GM19455 (cell line): ENCODE data around the gene SAMSN1.

Experiments used
- ATAC-seq: cut with Tn5 transposase; IDR thresholded peaks from one replicate; pipeline ENCODE4 v1.9.1; 2021; ENCODE audit not compliant: unreplicated experiment

SAMSN1 gene

GRCh38 chr21:14545906-14546480 lies at the start of gene SAMSN1:
TSS of gene SAMSN1 (minus strand) at chr21:14546315. CDS start at chr21:14546261, 54 bp downstream.
- peak; percentile 93 for ATAC-seq

GRCh38 chr21:14595449-14595848 lies 49.3 kb upstream of the SAMSN1 start:
- ATAC-seq = no peak

GRCh38 chr21:14594967-14595366 lies 48.9 kb upstream of the SAMSN1 start:
- no peak for ATAC-seq

DNA sequence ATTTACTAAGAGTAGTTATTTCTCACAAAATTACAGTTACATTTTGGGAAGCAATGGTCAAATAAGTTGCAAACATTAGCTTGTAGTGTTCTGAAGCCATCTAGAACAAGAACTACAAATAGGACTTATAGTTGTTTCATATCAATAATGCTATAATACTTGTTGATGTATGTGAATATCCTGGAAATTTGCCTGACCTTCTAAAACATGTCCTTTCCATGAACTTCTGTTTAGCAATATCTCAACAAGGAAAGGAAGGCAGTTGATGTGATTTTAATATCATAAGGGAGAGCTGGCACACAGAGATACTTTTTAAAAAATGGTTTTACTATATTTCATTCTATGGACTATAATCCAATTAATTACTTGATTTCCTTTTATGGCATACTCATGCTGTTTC lies 47.1 kb upstream of the SAMSN1 start:
- no peak for ATAC-seq

DNA sequence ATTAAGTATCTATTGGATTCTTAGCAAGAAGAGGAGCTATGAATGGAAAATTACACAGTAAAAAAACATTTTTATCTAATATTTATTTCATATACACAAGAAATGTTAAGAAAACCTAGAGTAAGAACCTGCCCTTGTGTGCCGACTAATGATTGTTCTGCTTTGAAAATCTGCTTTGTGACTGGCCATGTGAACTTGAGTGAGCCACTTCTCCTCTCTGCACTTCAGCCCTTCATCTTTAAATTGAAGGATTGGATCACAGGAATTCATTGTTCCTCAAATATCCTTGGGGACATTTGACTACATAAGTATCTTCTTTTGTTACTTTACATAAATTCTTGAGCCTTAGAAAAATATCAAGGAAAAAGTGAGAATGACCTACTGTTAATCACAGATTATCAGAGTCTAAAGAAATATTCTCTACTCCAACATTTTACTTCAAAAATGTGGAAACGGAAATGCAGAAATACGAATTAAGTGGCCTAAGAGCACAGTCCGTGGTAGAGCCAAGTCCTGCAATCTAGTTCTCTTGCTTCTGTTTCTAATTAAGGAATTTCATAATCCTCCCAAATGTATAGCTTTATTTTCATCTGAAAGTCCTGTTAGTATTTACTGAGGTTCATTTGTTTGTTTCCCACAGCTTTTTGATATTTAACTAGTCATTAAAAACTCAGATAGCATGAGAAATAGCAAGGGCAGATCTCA lies 46.3 kb upstream of the SAMSN1 start:
- ATAC-seq = no peak

DNA sequence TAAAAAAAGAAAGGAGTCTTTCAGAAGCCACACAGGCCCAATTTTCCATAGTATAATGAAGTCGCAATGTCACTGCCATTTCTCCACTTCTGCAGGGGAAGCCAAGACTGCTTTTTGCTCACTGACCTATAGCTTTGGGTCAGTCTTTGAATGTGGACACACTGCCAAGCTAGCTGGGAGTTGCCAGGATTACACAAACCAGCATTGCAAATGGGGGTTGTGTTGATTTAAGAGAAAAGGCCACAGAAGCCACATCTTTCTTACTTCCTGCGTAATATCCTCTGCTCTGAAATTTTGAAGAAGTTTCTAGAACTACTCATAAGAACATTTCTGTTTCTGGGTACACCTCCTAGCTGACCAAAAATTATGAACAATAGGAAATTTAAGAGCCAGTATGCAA lies 45.8 kb upstream of the SAMSN1 start:
- no peak for ATAC-seq

GRCh38 chr21:14591377-14591776 lies 45.3 kb upstream of the SAMSN1 start:
- ATAC-seq = no peak

DNA sequence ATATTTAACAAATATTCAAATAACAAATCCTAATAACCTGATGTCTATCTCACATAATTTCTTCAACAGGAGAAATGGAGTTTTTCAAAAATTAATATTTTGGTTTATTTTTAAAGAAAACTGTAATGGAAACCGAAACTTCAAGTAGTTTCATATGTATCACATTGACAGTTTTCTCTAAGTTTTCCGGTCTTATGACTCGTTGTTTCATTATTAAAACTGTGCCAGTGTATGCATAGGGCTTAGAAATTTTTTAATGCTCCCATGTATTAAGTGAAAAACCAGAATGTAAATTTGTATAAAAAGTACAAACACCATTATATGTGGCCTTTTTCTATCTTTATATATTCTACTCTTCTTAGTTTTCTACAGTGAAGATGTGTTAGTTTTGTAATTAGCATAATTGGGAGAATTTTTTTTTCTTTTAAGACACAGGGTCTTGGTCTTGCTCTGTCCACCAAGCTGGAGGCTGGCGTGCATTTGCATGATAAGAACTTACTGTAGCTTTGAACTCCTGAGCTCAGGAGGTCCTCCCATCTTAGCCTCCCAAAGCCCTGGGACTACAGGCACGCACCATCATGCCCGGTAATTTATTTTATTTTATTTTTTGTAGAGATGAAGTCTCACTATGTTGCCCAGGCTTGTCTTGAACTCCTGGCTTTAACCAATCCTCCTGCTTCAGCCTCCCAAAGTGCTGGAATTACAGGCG lies 43.9 kb upstream of the SAMSN1 start:
- peak; percentile 83 for ATAC-seq

DNA sequence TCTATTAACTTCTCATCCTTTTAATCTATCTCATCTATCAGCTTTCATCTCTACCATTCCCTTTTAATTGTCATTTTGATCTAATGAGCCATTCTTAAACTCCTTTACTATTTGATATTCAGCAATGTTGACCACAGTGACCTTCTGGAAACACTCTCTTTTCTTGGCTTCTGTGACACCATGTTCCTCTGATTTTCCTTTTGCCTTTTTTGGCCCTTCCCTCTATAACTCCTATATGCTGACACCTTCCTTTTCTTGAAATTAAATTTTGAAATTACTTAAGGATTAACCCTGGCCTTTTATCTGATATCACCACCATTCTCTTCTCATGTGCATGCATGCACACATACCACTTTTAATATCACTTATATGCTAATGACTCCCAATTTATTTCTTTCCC lies 41.2 kb upstream of the SAMSN1 start:
- ATAC-seq = no peak

DNA sequence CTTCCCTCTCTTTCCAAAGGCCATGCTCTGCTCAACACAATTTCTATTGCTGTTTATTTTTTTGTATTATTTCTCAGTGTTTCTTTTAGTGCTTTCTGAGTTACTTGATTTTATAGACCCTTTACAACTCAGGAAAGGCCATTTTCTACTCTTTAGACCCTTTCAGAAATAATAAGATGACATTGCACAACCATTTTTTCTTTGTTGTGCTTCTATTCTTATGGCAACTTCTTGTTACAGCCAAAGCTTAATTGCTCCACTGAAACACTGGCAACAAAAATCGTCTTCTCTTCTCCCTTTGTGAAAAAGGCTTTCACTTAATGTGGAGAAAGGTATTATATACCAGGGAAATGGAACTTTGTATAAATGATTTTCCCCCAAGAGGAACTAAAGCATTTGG lies 39.0 kb upstream of the SAMSN1 start:
- no peak for ATAC-seq

DNA sequence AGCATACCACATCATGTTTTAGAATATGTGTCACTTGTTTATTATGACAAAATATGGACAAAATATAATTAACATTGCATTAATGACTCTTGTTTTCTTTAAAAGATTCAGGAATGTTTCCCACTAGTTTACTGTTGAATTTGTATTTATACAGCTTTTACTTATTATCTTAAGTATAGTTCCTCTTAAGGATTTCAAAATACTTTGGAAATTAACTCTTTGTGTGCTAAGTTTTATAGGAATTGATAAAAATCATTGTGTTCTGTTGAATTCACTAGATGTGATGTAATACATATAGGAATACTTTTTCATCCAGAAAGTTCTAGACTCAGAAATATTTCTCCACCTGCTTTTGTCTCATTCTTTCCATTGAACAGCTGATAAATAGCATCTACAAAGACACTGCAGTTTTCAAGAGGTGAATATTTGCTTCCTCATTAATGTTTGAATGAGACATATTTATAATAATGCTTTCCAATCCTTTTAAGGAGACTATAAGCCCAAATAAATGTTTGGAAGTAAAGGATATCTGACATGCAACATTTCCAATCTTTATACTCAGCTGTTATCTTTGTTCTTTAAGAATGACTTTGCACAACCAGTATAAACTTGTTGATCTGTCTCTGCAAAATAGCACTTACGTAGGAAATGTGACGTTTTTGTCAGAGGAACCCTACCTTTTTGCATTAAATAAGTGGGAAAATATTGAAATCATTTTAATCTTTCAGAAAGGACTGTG lies 38.4 kb upstream of the SAMSN1 start:
- ATAC-seq = no peak

GRCh38 chr21:14583629-14584255 lies 37.6 kb upstream of the SAMSN1 start:
- no peak for ATAC-seq

DNA sequence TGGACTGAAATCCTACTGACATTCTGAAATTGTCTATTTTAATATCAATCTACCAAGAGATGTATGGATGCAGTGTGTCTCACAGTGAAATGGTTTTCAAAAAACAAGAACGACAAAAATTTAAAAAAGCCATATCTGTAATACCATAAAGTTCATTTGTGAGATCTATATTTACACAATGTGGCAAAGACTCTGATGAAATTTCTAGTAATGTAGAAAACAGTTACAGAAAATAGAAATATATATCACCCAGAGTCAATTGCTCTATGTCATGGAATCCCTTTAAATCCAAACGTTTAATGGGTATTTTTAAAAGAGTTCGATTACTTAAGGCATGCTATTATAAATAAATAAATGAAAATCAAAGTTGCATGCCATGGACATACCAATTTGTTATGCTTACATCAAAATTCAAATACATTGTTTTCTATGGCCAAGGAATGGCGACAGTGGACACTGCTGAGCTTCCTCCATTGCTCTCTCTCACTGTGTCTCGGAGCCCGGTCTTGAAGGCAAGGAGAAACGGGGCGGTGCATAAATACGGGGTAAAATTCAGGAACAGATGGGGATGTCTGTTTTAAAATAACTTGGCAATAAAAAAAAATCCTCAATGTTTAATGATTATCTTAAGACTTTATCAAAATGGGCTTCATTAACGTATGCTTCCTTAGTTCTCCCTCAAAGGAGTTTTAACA lies 37.0 kb upstream of the SAMSN1 start:
- ATAC-seq = no peak

DNA sequence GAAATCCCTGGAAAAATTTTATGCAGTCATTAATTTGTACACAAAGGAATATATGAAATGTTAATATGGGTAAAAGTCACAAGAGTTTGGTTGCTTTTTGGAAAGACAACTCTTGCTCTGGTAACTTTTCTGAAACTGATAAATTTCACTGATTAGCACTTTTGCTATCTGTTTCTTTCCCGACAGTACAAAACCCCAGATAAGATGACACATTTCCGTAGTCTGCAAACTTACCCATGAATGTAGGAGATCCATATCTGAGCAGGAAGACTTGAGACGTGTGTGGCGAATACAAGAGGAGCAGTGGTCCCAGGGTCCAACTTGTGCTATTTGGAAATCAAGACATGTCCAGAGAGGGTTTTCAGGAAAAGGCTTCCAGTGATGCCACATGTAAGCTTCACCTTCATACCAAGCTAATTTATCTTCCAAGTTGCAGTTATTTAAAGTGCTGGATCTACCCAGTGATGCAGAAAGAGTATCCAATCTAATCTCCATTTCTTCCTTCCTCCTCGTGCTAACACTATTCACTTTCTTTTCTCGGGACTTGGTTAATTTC lies 35.9 kb upstream of the SAMSN1 start:
- ATAC-seq = no peak

GRCh38 chr21:14573244-14573643 lies 27.1 kb upstream of the SAMSN1 start:
- ATAC-seq = no peak

DNA sequence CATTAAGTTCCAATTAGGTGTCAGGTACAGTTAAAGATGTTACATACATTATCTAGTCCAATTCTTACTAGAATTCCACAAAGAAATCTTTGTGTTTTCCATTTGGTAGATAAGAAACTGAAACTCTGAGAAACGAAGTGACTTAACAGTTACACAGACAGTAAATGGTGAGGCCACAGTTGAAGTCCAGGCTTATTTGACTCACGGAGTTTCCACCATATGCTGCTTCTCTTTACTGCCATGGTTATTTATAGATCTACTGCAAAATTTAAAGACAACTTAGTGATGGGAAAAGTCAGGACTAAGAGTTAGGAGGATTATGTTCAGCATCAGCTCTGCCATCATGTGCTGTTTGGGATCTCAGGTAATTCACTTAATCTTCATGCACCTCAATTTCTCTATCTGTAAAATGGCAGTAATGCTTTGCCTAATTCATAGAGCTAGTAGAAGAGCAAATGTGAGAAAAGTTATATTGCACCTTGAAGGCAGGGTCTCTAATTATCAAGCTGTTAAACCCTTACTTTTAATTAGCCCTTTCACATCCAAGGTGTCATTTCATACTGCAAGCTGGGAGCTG lies 26.2 kb upstream of the SAMSN1 start:
- no peak for ATAC-seq

DNA sequence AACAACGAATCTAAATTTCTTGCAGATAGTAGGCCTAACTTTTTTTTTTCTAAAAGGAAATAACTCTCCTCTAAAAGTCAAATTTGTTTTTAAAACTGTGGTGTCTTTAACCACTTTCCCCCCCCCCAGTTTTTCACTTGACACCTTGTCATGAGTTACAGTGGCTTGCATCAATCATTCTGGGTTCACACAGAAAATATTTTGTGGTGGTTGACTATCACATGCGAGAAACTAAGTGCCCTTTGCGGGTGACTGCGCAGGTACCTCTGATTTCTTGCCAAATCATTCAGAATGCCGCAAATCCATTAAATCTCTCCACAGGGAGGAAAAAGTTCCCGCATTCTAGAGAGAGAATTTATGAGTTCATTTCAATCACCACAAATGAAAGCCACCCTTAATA lies 23.8 kb upstream of the SAMSN1 start:
- ATAC-seq = no peak

GRCh38 chr21:14569026-14569621 lies 23.0 kb upstream of the SAMSN1 start:
- ATAC-seq = no peak
